SU-DHL-6 (cell line): ENCODE measurements around the gene MYLK.
"Not testable (repeated sequence)": the region's sequence is repeated elsewhere in the genome, so short reads cannot be mapped to it uniquely, and the experiment has no call there.

Source experiments
- H2AFZ ChIP-seq: fragments of 200-600 bp; sonication (generic); 2 replicates; pipeline ENCODE4 v1.6.1; 2014; ENCODE audit warnings: low read depth, mild to moderate bottlenecking, moderate library complexity, mixed read lengths, antibody characterized with exemption, low read length; ENCODE audit not compliant: severe bottlenecking
- H3F3A ChIP-seq: fragments of 200-600 bp; shearing (Covaris generic); 2 replicates; pipeline ENCODE4 v1.6.0; 2016; ENCODE audit warnings: antibody characterized with exemption, mild to moderate bottlenecking; ENCODE audit not compliant: insufficient read depth
- H3K27ac ChIP-seq: fragments of 200-600 bp; sonication (generic); 2 replicates; pipeline ENCODE4 v1.5.1; 2016; ENCODE audit warnings: low read depth, mild to moderate bottlenecking, low read length, moderate library complexity, mixed read lengths
- H3K27me3 ChIP-seq: fragments of 200-600 bp; sonication (generic), shearing (Covaris generic); 2 replicates; pipeline ENCODE4 v1.6.0; 2014; ENCODE audit warnings: mild to moderate bottlenecking, low read length
- H3K36me3 ChIP-seq: fragments of 200-600 bp; sonication (generic); 2 replicates; pipeline ENCODE4 v1.6.1; 2014; ENCODE audit warnings: mild to moderate bottlenecking, low read length, mixed read lengths
- H3K4me2 ChIP-seq: fragments of 300-600, 200-600 bp; shearing (Covaris generic), sonication (generic); 2 replicates; pipeline ENCODE4 v1.6.0; 2014; ENCODE audit warnings: low read length, low read depth, mild to moderate bottlenecking; ENCODE audit not compliant: poor library complexity, severe bottlenecking
- H3K4me3 ChIP-seq: fragments of 200-600 bp; sonication (generic); 2 replicates; pipeline ENCODE4 v1.5.1; 2014; ENCODE audit warnings: antibody characterized with exemption, low read length, mild to moderate bottlenecking, mixed read lengths; ENCODE audit not compliant: insufficient read depth, poor library complexity, severe bottlenecking
- H3K79me2 ChIP-seq: fragments of 200-600 bp; sonication (generic); 2 replicates; pipeline ENCODE4 v1.6.1; 2014; ENCODE audit warnings: mild to moderate bottlenecking, low read length, moderate library complexity; ENCODE audit not compliant: insufficient read depth
- H3K9ac ChIP-seq: fragments of 200-600 bp; sonication (generic); 2 replicates; pipeline ENCODE4 v1.7.0; 2014; ENCODE audit warnings: mild to moderate bottlenecking, low read length
- H3K9me2 ChIP-seq: fragments of 200-600 bp; sonication (generic); replicated peaks from 2 replicates; pipeline ENCODE4 v1.6.1; 2014; ENCODE audit warnings: low read length; ENCODE audit not compliant: insufficient read depth
- H3K9me3 ChIP-seq: fragments of 200-600 bp; sonication (generic); 2 replicates; pipeline ENCODE4 v1.6.1; 2014; ENCODE audit warnings: low read length, mixed read lengths; ENCODE audit not compliant: insufficient read depth
- H4K20me1 ChIP-seq: fragments of 200-600 bp; sonication (generic); 2 replicates; pipeline ENCODE4 v1.6.1; 2014; ENCODE audit warnings: low read depth, mild to moderate bottlenecking, antibody characterized with exemption, low read length, moderate library complexity, mixed read lengths
- CTCF ChIP-seq: fragments of 200-600 bp; sonication (generic); IDR thresholded peaks from one replicate; pipeline ENCODE4 v1.5.1; 2017; ENCODE audit warnings: antibody characterized with exemption, mild to moderate bottlenecking, low read length, moderate library complexity; ENCODE audit not compliant: insufficient read depth, poor library complexity, severe bottlenecking
- EZH2phosphoT487 ChIP-seq: fragments of 200-600 bp; sonication (generic), shearing (Covaris generic); conservative IDR thresholded peaks from 2 replicates; pipeline ENCODE4 v1.6.1; 2018; ENCODE audit warnings: mild to moderate bottlenecking, antibody characterized with exemption, low read length, moderate library complexity, mixed read lengths

The MYLK gene

GRCh38 chr3:123719061-123719756, 164.9 kb downstream of the MYLK start:
- H4K20me1 ChIP-seq, H3K4me3 ChIP-seq, H2AFZ ChIP-seq, H3K9me2 ChIP-seq, H3K79me2 ChIP-seq, H3K9me3 ChIP-seq, H3K27ac ChIP-seq, H3K4me2 ChIP-seq, H3K27me3 ChIP-seq, H3K9ac ChIP-seq, H3F3A ChIP-seq, H3K36me3 ChIP-seq: not testable (repeated sequence)
- peak; percentile 33 for TF ChIP-seq CTCF

DNA sequence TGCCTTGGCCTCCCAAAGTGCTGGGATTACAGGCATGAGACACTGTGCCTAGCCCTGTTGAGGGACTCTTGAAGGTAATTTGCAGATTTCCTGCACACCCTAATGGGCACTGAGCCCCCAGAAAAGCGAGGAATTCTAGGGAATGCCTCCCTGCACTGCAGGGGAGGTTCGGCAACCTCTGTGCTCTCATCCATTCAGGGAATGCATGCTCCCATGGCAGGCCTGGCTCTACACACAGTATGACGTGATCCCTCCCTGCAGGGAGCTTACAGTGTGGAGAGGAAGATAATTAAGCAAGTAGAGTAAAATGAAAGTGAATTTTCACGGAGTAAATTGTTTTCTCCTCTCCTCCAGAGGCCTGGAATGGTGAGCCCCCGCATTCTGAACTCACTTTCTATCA, 166.0 kb downstream of the MYLK start:
- Histone ChIP-seq H3K27me3 (no peaks in the 10 kb centered on the region), H3K9ac (no peak overlapping the region), H3K27ac (no peak overlapping the region), H3K4me2 (no peak overlapping the region), H3K4me3 (no peak overlapping the region), H3K36me3 (no peaks in the 10 kb centered on the region), H3K9me3 (no peaks in the 10 kb centered on the region), H3F3A (no peaks in the 10 kb centered on the region), H2AFZ (no peak overlapping the region), H3K9me2 (no peaks in the 10 kb centered on the region), H4K20me1 (no peaks in the 10 kb centered on the region), H3K79me2 (no peaks in the 10 kb centered on the region)
- TF ChIP-seq CTCF (no peak), EZH2phosphoT487 (no peak)

GRCh38 chr3:123717451-123717850, 166.7 kb downstream of the MYLK start:
- not testable (repeated sequence) for H3F3A ChIP-seq, H3K9me2 ChIP-seq, H3K4me3 ChIP-seq, H3K27me3 ChIP-seq, H3K9ac ChIP-seq, H4K20me1 ChIP-seq, H3K79me2 ChIP-seq, H3K36me3 ChIP-seq, H3K27ac ChIP-seq, H3K4me2 ChIP-seq, H2AFZ ChIP-seq, H3K9me3 ChIP-seq

GRCh38 chr3:123716411-123716810, 167.7 kb downstream of the MYLK start:
- Histone ChIP-seq H3K27me3 (no peaks in the 10 kb centered on the region), H2AFZ (no peak overlapping the region), H3F3A (no peaks in the 10 kb centered on the region), H3K9ac (no peak overlapping the region), H4K20me1 (no peaks in the 10 kb centered on the region), H3K36me3 (no peaks in the 10 kb centered on the region), H3K79me2 (no peaks in the 10 kb centered on the region), H3K4me2 (no peak overlapping the region), H3K9me3 (no peaks in the 10 kb centered on the region), H3K4me3 (no peak overlapping the region), H3K9me2 (no peaks in the 10 kb centered on the region), H3K27ac (no peak overlapping the region)
- TF ChIP-seq CTCF, result no peak
- TF ChIP-seq EZH2phosphoT487, result no peak
